ENCODE results near the gene SAE1. TPM values are rescaled to one million over a fixed set of nuclear protein-coding genes. Genes with fewer than 3 reads are reported as not detected.

Gene SAE1
- total and polyA plus RNA-seq, 11 donors: 15.7 to 84.1 (median 49.7) TPM

GRCh38 chr19:47253467-47253881 lies 122.8 kb downstream of the SAE1 start:
- intact Hi-C loops (cut with DNase I): loop anchor here in 1 of 10 donors (10.0 kb wide), 1 partner anchor 399 kb away; the partner anchor contains the start of gene AP2S1
- Histone ChIP-seq H3K4me3 (no peak overlapping the region), H3K27ac (no peak overlapping the region), H3K36me3 (peaks cover 0 to 4% (median 2%) of the 10 kb centered on the region in 9 donors), H3K27me3 (no peaks in the 10 kb centered on the region), H3K9me3 (no peaks in the 10 kb centered on the region), H3K4me1 (peaks cover 0 to 19% (median 15%) of the 10 kb centered on the region in 12 donors)
- DNase-seq: no peak
- no peak for ATAC-seq
- WGBS, 4 donors: 78 to 89% (median 84%) methylated on average over 3 of the region's 3 CpGs
- no peak for TF ChIP-seq CTCF (IDR thresholded peaks at IDR 0.05)
- TF ChIP-seq POLR2A (IDR thresholded peaks at IDR 0.05): no peak

- intact Hi-C loops (cut with DNase I): loop anchor here in 1 of 10 donors (10.0 kb wide), 1 partner anchor 399 kb away; the partner anchor contains the start of gene AP2S1
- Histone ChIP-seq H3K36me3 (peaks cover 0 to 9% (median 7%) of the 10 kb centered on the region in 9 donors), H3K4me3 (no peak overlapping the region), H3K27ac (no peak overlapping the region), H3K9me3 (no peaks in the 10 kb centered on the region), H3K27me3 (no peaks in the 10 kb centered on the region), H3K4me1 (peaks cover 0 to 24% (median 20%) of the 10 kb centered on the region in 12 donors)
- 92 to 97% (median 95%) methylated on average over 5 of the region's 5 CpGs for WGBS, 4 donors
- DNase-seq: no peak
- no peak for ATAC-seq
- no peak for TF ChIP-seq POLR2A (IDR thresholded peaks at IDR 0.05)
- no peak for TF ChIP-seq CTCF (IDR thresholded peaks at IDR 0.05)
Measured at GRCh38 chr19:47253970-47254369, 123.3 kb downstream of the SAE1 start.

- Histone ChIP-seq H3K9me3 (no peaks in the 10 kb centered on the region), H3K4me1 (peaks cover 0 to 31% (median 24%) of the 10 kb centered on the region in 12 donors), H3K27me3 (no peaks in the 10 kb centered on the region), H3K27ac (peak within 1 kb of the TSS; percentile 88 to 99 (median 93)), H3K36me3 (peaks cover 0 to 30% (median 28%) of the 10 kb centered on the region in 9 donors), H3K4me3 (peak within 1 kb of the TSS; percentile 22 to 79 (median 64))
- intact Hi-C loops (cut with DNase I): loop anchor here in 2 of 10 donors (2.0 to 10.0 kb wide), 2 partner anchors 17 to 401 kb away; partner anchors contain the start of gene AP2S1 (in 1 of the 2)
- TF ChIP-seq POLR2A (IDR thresholded peaks at IDR 0.05): peak; percentile 15 to 77
- no peak for TF ChIP-seq CTCF (IDR thresholded peaks at IDR 0.05)
- ATAC-seq (peak; percentile 36 to 75 (median 60)), DNase-seq (peak; percentile 96 to 98 (median 97))
- 15 to 30% (median 22%) methylated on average over 38 to 60 of the region's 60 CpGs for WGBS, 4 donors
Measured at GRCh38 chr19:47255879-47256692, 125.5 kb downstream of the SAE1 start, which contains the start of gene CCDC9. CCDC9 (plus strand) TSS chr19:47256525; CDS start chr19:47258401, 1,876 bp downstream.

Measured in heart left ventricle (tissue), 16 donors.